C1 segment of cervical spinal cord (tissue), 14 donors: ENCODE measurements around the gene IGF2BP3.

Experiments
- DNase-seq, 14 donors: peaks; one replicate each; lab custom pipeline; 2025; lab: John Stamatoyannopoulos, UW

IGF2BP3 gene

GRCh38 chr7:23472556-23472955 lies 2.3 kb upstream of the IGF2BP3 start:
- no peak for DNase-seq

- no peak for DNase-seq
Observed at GRCh38 chr7:23472046-23472445, 1.8 kb upstream of the IGF2BP3 start.

DNA sequence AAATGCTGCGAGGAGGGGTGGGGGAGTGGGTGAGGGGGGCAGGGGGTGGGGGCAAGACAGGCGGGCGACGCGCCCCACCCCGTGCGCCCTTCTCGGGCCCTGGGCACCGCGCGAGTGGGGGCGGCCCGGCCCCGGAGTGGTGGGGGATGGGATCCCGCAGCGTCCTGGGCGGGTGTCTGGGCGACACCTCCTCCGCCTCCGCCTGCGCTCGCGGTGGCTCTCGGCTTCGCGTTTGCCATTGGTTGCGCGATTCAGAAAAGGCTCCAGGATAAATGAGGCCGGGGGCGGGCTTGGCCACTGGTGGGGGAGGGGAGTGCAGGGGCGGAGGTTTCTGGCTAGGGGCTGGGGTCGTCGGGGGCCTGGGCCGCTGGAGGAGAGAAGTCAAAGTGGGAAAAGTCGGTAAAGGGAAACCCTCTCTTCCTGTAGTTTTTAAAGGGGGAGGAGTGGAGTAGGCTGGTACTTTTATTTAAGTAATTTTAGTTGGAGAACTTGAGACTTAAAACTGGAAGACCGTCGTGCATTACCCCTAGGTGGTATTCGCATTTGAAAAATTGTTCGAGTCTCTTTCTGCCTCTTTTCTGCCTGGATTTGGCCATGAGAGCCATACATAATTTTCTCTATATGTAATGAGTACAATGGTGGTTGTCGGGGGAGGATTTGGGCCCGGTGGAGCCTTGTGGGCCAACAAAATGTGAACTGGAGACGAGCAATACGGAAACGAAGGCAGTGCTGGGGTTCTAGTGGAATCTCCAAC lies 992 bp upstream of the IGF2BP3 start:
- DNase-seq = peak in 1 of 14 donors; percentile 10

- DNase-seq = no peak
Observed at GRCh38 chr7:23469961-23470250, 385 bp downstream of the IGF2BP3 start.

- peak in 1 of 14 donors; percentile 5 for DNase-seq
Observed at GRCh38 chr7:23469150-23469960, 936 bp downstream of the IGF2BP3 start.

DNA sequence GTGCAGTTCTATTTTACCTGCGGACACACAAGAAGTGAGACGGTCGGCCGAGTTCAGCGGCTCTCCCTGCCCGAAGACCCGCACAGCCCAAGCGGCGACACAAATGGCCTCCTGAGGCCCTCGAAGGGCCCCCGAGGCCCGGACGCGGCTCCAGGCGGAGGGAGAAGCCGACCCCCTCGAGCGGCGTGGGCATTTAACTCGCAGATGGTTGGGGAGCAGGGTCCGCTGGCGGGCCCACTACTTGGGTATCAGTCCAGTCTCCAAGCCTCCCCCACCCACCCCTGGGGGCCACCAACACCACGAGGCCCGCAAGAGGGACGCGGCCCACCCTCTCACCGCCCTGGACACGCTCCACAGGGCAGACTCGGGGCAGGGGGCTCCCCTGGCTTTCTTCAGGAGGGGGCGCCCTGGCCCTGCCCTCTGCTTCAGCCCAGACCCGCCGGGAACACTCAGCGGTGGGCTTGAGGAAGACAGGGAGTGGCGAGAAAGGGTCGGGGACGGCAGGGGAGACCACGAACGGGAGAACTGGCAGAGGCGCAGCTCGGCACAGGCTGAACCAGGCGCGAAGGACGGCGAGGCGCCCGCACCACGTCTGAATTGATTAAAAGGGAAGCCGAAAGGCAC lies 1.7 kb downstream of the IGF2BP3 start:
- no peak for DNase-seq

DNA sequence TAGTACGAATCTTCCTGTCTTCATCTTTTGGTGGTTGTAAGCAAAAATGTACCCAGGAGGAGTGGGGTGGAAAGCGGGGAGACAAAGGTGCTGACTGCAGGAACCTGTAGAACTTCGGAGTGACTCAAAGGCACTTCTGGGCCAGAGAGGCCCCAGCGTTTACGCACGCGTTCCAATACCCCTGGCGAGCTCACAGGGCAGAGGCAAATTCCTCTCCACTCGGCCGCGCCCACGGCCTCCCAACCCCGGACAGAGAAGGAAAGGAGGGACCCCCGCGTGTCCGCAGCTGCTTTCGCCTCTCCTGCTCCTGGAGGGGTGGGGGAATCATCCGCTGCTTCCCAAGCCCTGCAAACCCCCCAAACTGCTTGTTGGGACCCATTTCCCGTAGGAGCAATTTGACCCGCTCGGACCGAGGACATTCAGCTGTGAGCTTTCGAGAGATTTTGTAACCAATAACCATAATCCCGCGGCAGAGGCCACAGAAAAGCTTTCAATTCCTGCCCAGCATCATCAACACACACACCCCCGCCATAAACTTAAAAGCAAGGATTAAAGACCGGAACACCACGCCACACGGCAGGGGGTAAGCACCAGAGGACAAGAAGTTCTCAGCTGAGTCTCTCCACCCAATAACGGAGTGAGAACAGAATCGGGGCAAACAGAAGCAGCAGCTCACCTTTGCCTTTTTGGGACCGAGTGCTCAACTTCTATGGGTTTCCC lies 2.3 kb downstream of the IGF2BP3 start:
- DNase-seq = peak in 1 of 14 donors; percentile 5

DNA sequence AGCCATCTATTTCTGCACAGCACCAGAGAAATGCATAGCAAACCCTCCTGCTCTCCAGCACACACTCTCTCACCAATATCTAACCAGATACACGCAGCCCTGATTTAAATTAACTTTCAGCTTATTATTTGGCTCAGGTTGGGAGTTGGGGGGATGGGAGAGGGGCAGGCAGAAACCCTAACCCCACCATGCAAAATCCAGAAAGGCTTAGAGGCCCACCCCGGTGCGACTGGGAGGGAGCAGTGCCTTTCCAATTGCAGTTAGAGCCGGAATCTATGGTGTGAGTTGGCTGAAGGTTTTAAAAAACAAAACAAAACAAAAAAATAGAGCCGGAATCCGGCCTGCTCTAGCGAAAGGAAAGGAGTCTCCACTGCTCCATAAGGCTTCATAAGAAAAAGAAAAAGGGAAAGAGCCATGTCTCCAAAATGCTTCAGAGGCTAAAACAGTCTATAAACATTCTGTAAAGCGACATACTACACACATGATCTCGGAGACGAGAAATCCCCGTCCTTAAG lies 2.9 kb downstream of the IGF2BP3 start:
- no peak for DNase-seq

DNA sequence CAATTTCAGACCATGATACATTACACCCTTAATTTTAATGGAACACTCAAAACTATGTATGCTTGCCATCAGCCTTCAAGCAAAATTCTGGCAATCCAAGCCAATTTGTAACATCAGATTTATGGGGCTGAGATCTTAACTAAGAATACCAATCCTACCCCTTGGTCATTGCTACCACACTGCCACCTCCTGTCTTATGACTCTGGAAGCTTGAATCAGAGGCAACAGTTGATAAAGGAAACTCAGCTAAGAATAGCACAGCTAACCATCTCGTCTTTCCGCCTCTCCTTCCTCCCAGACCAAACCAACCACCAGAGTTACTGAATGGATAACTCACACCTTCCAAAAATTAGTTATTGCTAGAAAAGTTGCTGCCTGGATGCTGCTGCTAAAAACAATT lies 7.4 kb downstream of the IGF2BP3 start:
- peak in 2 of 14 donors; percentile 12 to 14 for DNase-seq

GRCh38 chr7:23458044-23458443 lies 12.2 kb downstream of the IGF2BP3 start:
- DNase-seq = no peak

DNA sequence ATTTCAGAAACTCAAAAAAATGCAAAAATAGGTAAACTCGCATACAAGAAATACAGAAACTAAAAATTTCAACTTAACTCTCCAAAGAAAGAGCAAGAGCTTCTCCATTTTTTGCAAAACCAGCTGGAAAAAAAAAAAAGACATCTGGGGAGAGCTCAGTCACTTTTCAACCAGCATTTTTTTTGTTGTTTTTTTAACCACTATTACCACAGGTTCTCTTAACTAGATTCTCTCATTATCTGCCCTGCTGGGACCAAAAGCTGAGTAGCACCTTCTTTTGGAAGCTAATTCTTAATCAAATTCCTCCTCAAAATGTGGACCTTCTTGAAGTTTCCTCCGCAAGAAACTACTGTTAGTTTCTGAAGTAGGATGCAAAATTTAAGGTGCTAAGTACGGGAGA lies 14.2 kb downstream of the IGF2BP3 start:
- no peak for DNase-seq

- DNase-seq = no peak
Observed at GRCh38 chr7:23454881-23455526, 15.3 kb downstream of the IGF2BP3 start.

- no peak for DNase-seq
Observed at GRCh38 chr7:23450518-23450917, 19.8 kb downstream of the IGF2BP3 start.

DNA sequence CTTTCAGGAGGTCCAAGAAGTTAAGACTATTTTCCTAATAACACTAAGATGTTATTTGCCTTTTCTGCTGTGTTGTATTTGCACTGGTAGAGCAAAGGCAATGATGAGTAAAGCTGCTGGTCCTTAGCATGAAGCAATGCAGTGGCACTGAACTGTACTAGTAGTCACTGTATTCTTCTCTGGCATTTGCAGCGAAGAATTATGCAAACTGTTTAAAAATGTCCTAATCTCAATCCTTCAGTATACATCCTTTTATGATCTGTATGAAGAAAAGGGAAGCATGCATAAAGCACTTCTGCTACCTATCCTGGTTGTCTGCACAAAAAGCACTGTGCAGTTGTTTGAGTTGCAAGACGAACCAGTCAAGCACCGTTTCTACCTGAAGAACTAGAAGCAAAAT lies 20.4 kb downstream of the IGF2BP3 start:
- DNase-seq = no peak

- DNase-seq = no peak
Observed at GRCh38 chr7:23445326-23445725, 25.0 kb downstream of the IGF2BP3 start.

DNA sequence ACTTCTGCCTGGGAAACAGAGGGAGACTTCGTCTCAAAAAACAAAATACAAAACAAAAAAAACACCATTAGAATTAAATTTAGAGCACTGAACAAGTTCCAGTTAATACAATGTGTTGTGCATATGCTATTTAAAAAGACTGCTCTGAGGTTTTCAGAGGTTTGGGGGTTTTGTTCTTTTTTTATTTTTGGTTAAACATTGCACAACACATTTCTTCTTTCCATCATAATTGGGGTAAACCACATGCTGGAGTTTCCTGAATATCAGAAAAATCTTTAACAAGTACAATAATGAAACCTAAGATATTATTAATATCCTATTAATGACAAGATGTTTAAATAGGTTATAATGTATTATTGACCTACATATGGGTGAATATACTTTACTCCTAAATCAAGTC lies 26.3 kb downstream of the IGF2BP3 start:
- no peak for DNase-seq

DNA sequence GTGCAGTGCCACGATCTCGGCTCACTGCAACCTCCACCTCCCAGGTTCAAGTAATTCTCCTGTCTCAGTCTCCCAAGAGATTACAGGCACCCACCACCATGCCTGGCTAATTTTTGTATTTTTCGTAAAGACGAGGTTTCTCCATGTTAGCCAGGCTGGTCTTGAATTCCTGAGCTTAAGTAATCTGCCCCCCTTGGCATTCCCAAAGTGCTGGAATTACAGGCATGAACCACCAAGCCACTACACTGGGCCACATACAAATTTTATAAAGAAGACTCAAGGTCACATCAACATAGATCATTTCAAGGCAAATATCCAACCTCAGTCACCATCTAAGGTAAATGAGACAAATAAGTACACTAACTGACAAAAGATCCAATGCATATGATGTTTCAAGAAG lies 32.1 kb downstream of the IGF2BP3 start:
- DNase-seq = no peak

DNA sequence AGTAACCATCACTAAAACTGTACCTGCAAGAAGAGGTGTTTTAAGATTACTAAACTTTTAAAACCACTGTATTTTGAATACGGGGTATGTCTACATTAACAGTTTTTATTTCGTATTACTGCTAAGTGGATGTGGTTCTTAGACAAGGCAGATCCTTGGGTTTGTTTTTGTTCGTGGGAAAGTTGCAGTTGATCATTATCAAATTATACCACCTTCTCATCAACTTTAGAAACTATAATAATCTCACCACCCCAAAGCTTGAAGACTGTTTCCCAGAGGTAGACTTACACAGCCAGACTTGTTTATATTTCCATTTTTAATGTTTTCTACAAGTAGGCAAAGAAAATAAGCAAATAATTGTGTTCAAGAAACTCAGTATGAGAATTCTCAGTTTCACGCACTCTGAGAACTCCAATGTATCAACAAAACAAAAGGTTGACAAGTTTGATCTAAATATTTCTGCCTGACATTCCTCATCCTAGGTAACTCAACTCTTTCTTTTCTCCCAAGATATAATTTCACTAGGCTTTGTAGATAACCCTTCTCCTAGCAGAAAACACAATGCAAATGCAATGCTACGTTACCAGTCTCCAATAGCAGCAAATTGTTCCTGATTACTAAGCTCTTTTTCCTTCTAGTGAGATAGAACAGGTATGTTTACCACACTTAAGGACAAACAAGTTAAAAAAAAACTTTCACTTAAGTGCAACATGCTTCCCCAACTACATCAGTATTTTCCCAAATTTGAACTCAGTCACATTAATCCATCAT lies 36.0 kb downstream of the IGF2BP3 start:
- no peak for DNase-seq

- DNase-seq = no peak
Observed at GRCh38 chr7:23431702-23432199, 38.5 kb downstream of the IGF2BP3 start.

GRCh38 chr7:23430893-23431259 lies 39.4 kb downstream of the IGF2BP3 start:
- DNase-seq = no peak
